Gastroesophageal sphincter (tissue), 3 donors: ENCODE data around the gene WARS2.

ENCODE experiments used
- CTCF ChIP-seq, 4 experiments: fragments of 200-600 bp in 2 of 4; fragments of 450-650 bp in 2 of 4; sonication (generic) in 1 of 4; IDR thresholded peaks; one replicate each; pipeline ENCODE4 v1.5.1; 2017 to 2019; ENCODE audit warnings: antibody characterized with exemption in 4 of 4, mild to moderate bottlenecking in 2 of 4, moderate library complexity in 2 of 4
- EP300 ChIP-seq: sonication (generic); formaldehyde crosslinking; IDR thresholded peaks from one replicate; pipeline ENCODE4 v1.6.1; 2017; ENCODE audit warnings: antibody characterized with exemption, mild to moderate bottlenecking
- POLR2A ChIP-seq, 2 donors: fragments of 450-650 bp; IDR thresholded peaks; one replicate each; pipeline ENCODE4 v1.6.1; 2017; ENCODE audit warnings: antibody characterized with exemption in 2 of 2, mild to moderate bottlenecking in 2 of 2, moderate library complexity in 1 of 2
- POLR2AphosphoS5 ChIP-seq: sonication (generic); formaldehyde crosslinking; IDR thresholded peaks from one replicate; pipeline ENCODE4 v1.6.1; 2017; ENCODE audit warnings: antibody characterized with exemption

DNA sequence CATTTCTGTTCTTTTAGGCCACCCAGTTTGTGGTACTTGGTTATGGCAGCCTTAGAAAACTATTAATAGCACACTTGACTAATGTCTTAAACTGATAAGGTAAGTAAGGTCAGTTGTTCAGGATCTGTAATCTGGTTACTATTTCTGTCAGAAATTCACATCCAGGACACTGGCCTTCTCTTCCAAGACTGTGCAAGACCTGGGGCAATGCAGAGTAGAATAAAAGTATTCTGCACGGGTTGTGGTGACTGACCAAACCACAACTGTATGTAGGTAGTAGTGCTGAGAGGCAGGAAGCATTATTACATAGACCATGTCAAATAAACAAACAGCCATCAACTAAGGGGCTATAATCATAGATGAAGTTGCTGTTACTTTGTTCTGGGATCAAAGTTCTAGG lies 46.7 kb downstream of the WARS2 start:
- TF ChIP-seq CTCF (IDR thresholded peaks at IDR 0.05) = no peak
- no peak for TF ChIP-seq POLR2AphosphoS5
- TF ChIP-seq POLR2A (IDR thresholded peaks at IDR 0.05) = no peak
- TF ChIP-seq EP300 = no peak
